Measurements from ENCODE around the gene BEX5.
"Not testable (repeated sequence)": the region's sequence is repeated elsewhere in the genome, so short reads cannot be mapped to it uniquely, and the experiment has no call there.

Gene BEX5

GRCh38 chrX:102129473-102129872 is 26.3 kb downstream of the BEX5 start:
- no peak overlapping the region for H3K4me3 ChIP-seq (ENCODE audit: insufficient read depth in 1 of 2, low read depth in 1 of 2, low read length in 2 of 2)
- H3K23ac ChIP-seq (ENCODE audit: low read length in 2 of 2) = no peak overlapping the region
- no peak overlapping the region for H3K4ac ChIP-seq (ENCODE audit: low read depth in 1 of 2, low read length in 2 of 2)
- no peak overlapping the region for H3K14ac ChIP-seq (ENCODE audit: low read length in 2 of 2)
- no peaks in the 10 kb centered on the region for H3K36me3 ChIP-seq (ENCODE audit: control insufficient read depth in 1 of 2, insufficient read depth in 2 of 2, low read depth in 1 of 2, low read length in 2 of 2)
- H3K79me1 ChIP-seq (replicated peaks; ENCODE audit: low read length, poor library complexity, severe bottlenecking) = no peaks in the 10 kb centered on the region
- H4K91ac ChIP-seq (ENCODE audit: low read length) = no peak overlapping the region
- H2BK120ac ChIP-seq (ENCODE audit: low read depth, low read length) = no peak overlapping the region
- no peak overlapping the region for H3K18ac ChIP-seq (ENCODE audit: low read depth in 1 of 2, low read length in 2 of 2)
- H2BK15ac ChIP-seq (ENCODE audit: low read depth, poor library complexity, severe bottlenecking) = no peak overlapping the region
- no peak overlapping the region for H2BK12ac ChIP-seq (ENCODE audit: low read length in 2 of 2)
- no peak overlapping the region for H3K9ac ChIP-seq (ENCODE audit: low read length)
- H3K27ac ChIP-seq (ENCODE audit: low read length, poor library complexity, severe bottlenecking) = no peak overlapping the region
- no peak for DNase-seq
- WGBS = no CpG with 5 or more reads among the region's 1 CpG
- no peak overlapping the region for H2AK5ac ChIP-seq (ENCODE audit: low read length, severe bottlenecking)
- H3K9me3 ChIP-seq (ENCODE audit: control insufficient read depth, low read length) = no peaks in the 10 kb centered on the region
- H3K4me1 ChIP-seq (ENCODE audit: control insufficient read depth, insufficient read depth, low read depth, low read length) = no peaks in the 10 kb centered on the region
- no peak overlapping the region for H2BK5ac ChIP-seq (ENCODE audit: low read depth, low read length, poor library complexity, severe bottlenecking)
- H2AFZ ChIP-seq (ENCODE audit: low read depth, low read length) = no peak overlapping the region
- H3K27me3 ChIP-seq (ENCODE audit: control insufficient read depth in 1 of 2, insufficient read depth in 1 of 2, low read length in 2 of 2) = peaks cover 0 to 74% of the 10 kb centered on the region in 2 experiments
- H3K4me2 ChIP-seq (ENCODE audit: low read length, poor library complexity, severe bottlenecking) = no peak overlapping the region
- H4K8ac ChIP-seq (ENCODE audit: low read length) = no peak overlapping the region

- H3K36me3 ChIP-seq (ENCODE audit: control insufficient read depth in 1 of 2, insufficient read depth in 2 of 2, low read depth in 1 of 2, low read length in 2 of 2) = no peaks in the 10 kb centered on the region
- no peak overlapping the region for H3K18ac ChIP-seq (ENCODE audit: low read depth in 1 of 2, low read length in 2 of 2)
- no peak overlapping the region for H3K4me3 ChIP-seq (ENCODE audit: insufficient read depth in 1 of 2, low read depth in 1 of 2, low read length in 2 of 2)
- H3K14ac ChIP-seq (ENCODE audit: low read length in 2 of 2) = no peak overlapping the region
- no peak overlapping the region for H4K8ac ChIP-seq (ENCODE audit: low read length)
- H3K9ac ChIP-seq (ENCODE audit: low read length) = no peak overlapping the region
- no peaks in the 10 kb centered on the region for H3K79me1 ChIP-seq (replicated peaks; ENCODE audit: low read length, poor library complexity, severe bottlenecking)
- no peaks in the 10 kb centered on the region for H3K4me1 ChIP-seq (ENCODE audit: control insufficient read depth, insufficient read depth, low read depth, low read length)
- H3K27me3 ChIP-seq (ENCODE audit: control insufficient read depth in 1 of 2, insufficient read depth in 1 of 2, low read length in 2 of 2) = peaks cover 0 to 61% of the 10 kb centered on the region in 2 experiments
- H2BK5ac ChIP-seq (ENCODE audit: low read depth, low read length, poor library complexity, severe bottlenecking) = no peak overlapping the region
- H3K4me2 ChIP-seq (ENCODE audit: low read length, poor library complexity, severe bottlenecking) = no peak overlapping the region
- H4K91ac ChIP-seq (ENCODE audit: low read length) = no peak overlapping the region
- H3K9me3 ChIP-seq (ENCODE audit: control insufficient read depth, low read length) = no peaks in the 10 kb centered on the region
- no peak overlapping the region for H3K23ac ChIP-seq (ENCODE audit: low read length in 2 of 2)
- H2BK15ac ChIP-seq (ENCODE audit: low read depth, poor library complexity, severe bottlenecking) = no peak overlapping the region
- H3K27ac ChIP-seq (ENCODE audit: low read length, poor library complexity, severe bottlenecking) = no peak overlapping the region
- 53% methylated on average over 7 of the region's 8 CpGs for WGBS
- no peak for DNase-seq
- no peak overlapping the region for H2AK5ac ChIP-seq (ENCODE audit: low read length, severe bottlenecking)
- no peak overlapping the region for H2AFZ ChIP-seq (ENCODE audit: low read depth, low read length)
- no peak overlapping the region for H2BK120ac ChIP-seq (ENCODE audit: low read depth, low read length)
- no peak overlapping the region for H3K4ac ChIP-seq (ENCODE audit: low read depth in 1 of 2, low read length in 2 of 2)
- H2BK12ac ChIP-seq (ENCODE audit: low read length in 2 of 2) = no peak overlapping the region
Measured at GRCh38 chrX:102126863-102127262, 28.9 kb downstream of the BEX5 start.

DNA sequence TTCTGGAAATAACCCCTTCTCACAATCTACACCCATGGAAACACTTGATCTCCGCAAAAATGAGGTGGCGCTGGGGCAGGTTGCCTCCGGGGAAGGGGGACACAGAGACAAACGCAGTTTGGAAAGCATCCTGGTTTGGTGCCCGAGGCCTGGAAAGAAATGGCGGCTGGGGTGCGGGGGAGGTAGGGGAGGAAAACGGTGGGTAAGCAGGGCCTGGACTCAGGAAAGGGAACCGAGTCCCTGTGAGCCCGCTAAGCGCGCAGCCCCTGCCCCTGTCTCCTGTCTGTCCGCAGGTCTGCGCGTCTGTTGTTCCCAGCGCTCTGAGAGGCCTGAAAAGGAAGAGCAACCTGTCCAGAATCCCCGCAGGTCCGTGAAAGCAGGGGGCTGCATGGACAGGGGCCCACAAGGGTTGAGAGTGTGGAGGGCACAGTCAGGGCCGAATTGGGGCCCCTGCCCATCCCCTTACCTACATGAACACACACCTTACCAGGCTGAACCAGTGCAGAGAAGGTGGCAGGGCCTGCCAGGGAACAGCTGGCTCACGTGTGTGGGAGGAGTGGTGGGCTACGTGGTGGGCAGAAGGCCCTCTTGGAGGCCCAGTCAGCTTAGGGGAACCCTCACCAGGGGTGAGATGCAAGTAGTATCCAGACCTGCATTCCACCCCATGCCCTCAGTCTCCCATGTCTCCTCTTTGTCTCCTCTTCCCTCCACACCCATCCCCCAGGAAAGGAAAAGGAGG is 29.5 kb downstream of the BEX5 start:
- H3K4me3 ChIP-seq (ENCODE audit: insufficient read depth in 1 of 2, low read depth in 1 of 2, low read length in 2 of 2); H3K36me3 ChIP-seq (ENCODE audit: control insufficient read depth in 1 of 2, insufficient read depth in 2 of 2, low read depth in 1 of 2, low read length in 2 of 2); H3K9ac ChIP-seq (ENCODE audit: low read length); H2BK12ac ChIP-seq (ENCODE audit: low read length in 2 of 2); H3K4me2 ChIP-seq (ENCODE audit: low read length, poor library complexity, severe bottlenecking); H2BK15ac ChIP-seq (ENCODE audit: low read depth, poor library complexity, severe bottlenecking); H3K4ac ChIP-seq (ENCODE audit: low read depth in 1 of 2, low read length in 2 of 2); H2BK5ac ChIP-seq (ENCODE audit: low read depth, low read length, poor library complexity, severe bottlenecking); H3K18ac ChIP-seq (ENCODE audit: low read depth in 1 of 2, low read length in 2 of 2); H3K9me3 ChIP-seq (ENCODE audit: control insufficient read depth, low read length); H4K8ac ChIP-seq (ENCODE audit: low read length); H3K23ac ChIP-seq (ENCODE audit: low read length in 2 of 2); H3K4me1 ChIP-seq (ENCODE audit: control insufficient read depth, insufficient read depth, low read depth, low read length); H2BK120ac ChIP-seq (ENCODE audit: low read depth, low read length); DNase-seq; H3K79me1 ChIP-seq (replicated peaks; ENCODE audit: low read length, poor library complexity, severe bottlenecking); H3K27ac ChIP-seq (ENCODE audit: low read length, poor library complexity, severe bottlenecking); H3K14ac ChIP-seq (ENCODE audit: low read length in 2 of 2); H2AK5ac ChIP-seq (ENCODE audit: low read length, severe bottlenecking); H2AFZ ChIP-seq (ENCODE audit: low read depth, low read length); H4K91ac ChIP-seq (ENCODE audit: low read length): not testable (repeated sequence)
- peaks cover 0 to 58% of the 10 kb centered on the region in 2 experiments for H3K27me3 ChIP-seq (ENCODE audit: control insufficient read depth in 1 of 2, insufficient read depth in 1 of 2, low read length in 2 of 2)
- 62% methylated on average over 8 of the region's 21 CpGs for WGBS

- H3K9me3 ChIP-seq (ENCODE audit: control insufficient read depth, low read length); H2BK15ac ChIP-seq (ENCODE audit: low read depth, poor library complexity, severe bottlenecking); H4K8ac ChIP-seq (ENCODE audit: low read length); DNase-seq; H3K9ac ChIP-seq (ENCODE audit: low read length); H3K4me1 ChIP-seq (ENCODE audit: control insufficient read depth, insufficient read depth, low read depth, low read length); H3K27ac ChIP-seq (ENCODE audit: low read length, poor library complexity, severe bottlenecking); H2BK5ac ChIP-seq (ENCODE audit: low read depth, low read length, poor library complexity, severe bottlenecking); H3K79me1 ChIP-seq (replicated peaks; ENCODE audit: low read length, poor library complexity, severe bottlenecking); H3K36me3 ChIP-seq (ENCODE audit: control insufficient read depth in 1 of 2, insufficient read depth in 2 of 2, low read depth in 1 of 2, low read length in 2 of 2); H3K14ac ChIP-seq (ENCODE audit: low read length in 2 of 2); H4K91ac ChIP-seq (ENCODE audit: low read length); H3K4me3 ChIP-seq (ENCODE audit: insufficient read depth in 1 of 2, low read depth in 1 of 2, low read length in 2 of 2); H2BK12ac ChIP-seq (ENCODE audit: low read length in 2 of 2); H3K4me2 ChIP-seq (ENCODE audit: low read length, poor library complexity, severe bottlenecking); H2AK5ac ChIP-seq (ENCODE audit: low read length, severe bottlenecking); H3K18ac ChIP-seq (ENCODE audit: low read depth in 1 of 2, low read length in 2 of 2); H3K4ac ChIP-seq (ENCODE audit: low read depth in 1 of 2, low read length in 2 of 2); H3K23ac ChIP-seq (ENCODE audit: low read length in 2 of 2); H2BK120ac ChIP-seq (ENCODE audit: low read depth, low read length); H2AFZ ChIP-seq (ENCODE audit: low read depth, low read length): not testable (repeated sequence)
- no CpG with 5 or more reads among the region's 38 CpGs for WGBS
- peaks cover 0 to 53% of the 10 kb centered on the region in 2 experiments for H3K27me3 ChIP-seq (ENCODE audit: control insufficient read depth in 1 of 2, insufficient read depth in 1 of 2, low read length in 2 of 2)
Measured at GRCh38 chrX:102125436-102125835, 30.3 kb downstream of the BEX5 start, which contains the start of gene TCEAL2. Gene TCEAL2 (plus strand): TSS chrX:102125679. CDS start chrX:102126831, 1,152 bp downstream.

All from mesenchymal stem cell (in vitro differentiated cells and primary cell).